OCI-LY3 (cell line): ENCODE results near the gene ATP1B1.

Source experiments
- EZH2phosphoT487 ChIP-seq: fragments of 200-600 bp; shearing (Covaris generic); IDR thresholded peaks from 2 replicates; pipeline ENCODE4 v1.6.1; 2018; ENCODE audit warnings: antibody characterized with exemption, mixed run types, low read depth
- TF ChIP-seq, protein P1 (sequence below): fragments of 200-600, 300-600 bp; sonication (generic); IDR thresholded peaks from 2 replicates; pipeline ENCODE4 v1.5.1; 2014; ENCODE audit warnings: antibody characterized with exemption, low read length, low read depth

DNA sequence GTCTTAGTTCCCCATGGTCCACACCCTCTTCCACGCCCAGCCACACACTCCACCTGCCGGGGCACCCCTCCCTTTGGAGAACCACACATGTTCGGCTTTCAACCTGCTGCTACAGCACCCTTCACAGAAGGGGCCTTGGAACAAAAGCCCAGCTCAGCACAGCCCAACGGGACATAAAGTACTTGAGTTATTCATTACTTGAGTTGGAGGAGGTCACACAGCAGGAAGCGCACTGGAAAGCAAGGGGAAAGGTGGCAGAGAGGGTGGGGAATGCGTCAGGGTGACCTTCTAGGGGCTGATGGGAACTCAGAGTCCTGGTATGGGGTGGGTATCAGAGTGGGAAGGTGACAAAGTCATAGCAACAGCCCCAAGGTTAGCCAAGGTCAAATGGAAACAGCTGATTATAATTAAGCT is 3.0 kb upstream of the ATP1B1 start:
- TF ChIP-seq, protein P1, sequence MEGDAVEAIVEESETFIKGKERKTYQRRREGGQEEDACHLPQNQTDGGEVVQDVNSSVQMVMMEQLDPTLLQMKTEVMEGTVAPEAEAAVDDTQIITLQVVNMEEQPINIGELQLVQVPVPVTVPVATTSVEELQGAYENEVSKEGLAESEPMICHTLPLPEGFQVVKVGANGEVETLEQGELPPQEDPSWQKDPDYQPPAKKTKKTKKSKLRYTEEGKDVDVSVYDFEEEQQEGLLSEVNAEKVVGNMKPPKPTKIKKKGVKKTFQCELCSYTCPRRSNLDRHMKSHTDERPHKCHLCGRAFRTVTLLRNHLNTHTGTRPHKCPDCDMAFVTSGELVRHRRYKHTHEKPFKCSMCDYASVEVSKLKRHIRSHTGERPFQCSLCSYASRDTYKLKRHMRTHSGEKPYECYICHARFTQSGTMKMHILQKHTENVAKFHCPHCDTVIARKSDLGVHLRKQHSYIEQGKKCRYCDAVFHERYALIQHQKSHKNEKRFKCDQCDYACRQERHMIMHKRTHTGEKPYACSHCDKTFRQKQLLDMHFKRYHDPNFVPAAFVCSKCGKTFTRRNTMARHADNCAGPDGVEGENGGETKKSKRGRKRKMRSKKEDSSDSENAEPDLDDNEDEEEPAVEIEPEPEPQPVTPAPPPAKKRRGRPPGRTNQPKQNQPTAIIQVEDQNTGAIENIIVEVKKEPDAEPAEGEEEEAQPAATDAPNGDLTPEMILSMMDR = no peak
- TF ChIP-seq EZH2phosphoT487 = no peak
